Stomach (tissue), 9 donors: ENCODE data around the gene CDC14C. TPM values are rescaled to one million over a fixed set of nuclear protein-coding genes. Genes with fewer than 3 reads are reported as not detected.
A peak's percentile ranks its signal among the peaks of the same experiment; 100 is the strongest.

Source experiments
- DNase-seq, 2 donors: peaks; one replicate each; pipeline versions ENCODE4 v3.0.0 to v3.0.0-alpha.2; 2013 to 2019
- H3K27ac ChIP-seq, 5 donors: fragments of 200-600 bp in 4 of 5; sonication (generic) in 4 of 5; one replicate each; pipeline ENCODE4 v1.5.1; 2013 to 2019; ENCODE audit warnings: mild to moderate bottlenecking in 1 of 5, moderate library complexity in 1 of 5
- H3K27me3 ChIP-seq, 3 donors: fragments of 200-600 bp; sonication (generic); one replicate each; pipeline ENCODE4 v1.5.1; 2017 to 2019; ENCODE audit warnings: mixed run types in 1 of 3
- H3K36me3 ChIP-seq, 4 donors: fragments of 200-600 bp; sonication (generic); 1 replicate in 3 of 4; 2 replicates in 1 of 4; pipeline ENCODE4 v1.5.1; 2016 to 2019
- H3K4me1 ChIP-seq, 4 donors: fragments of 200-600 bp; sonication (generic); one replicate each; pipeline ENCODE4 v1.5.1; 2016 to 2019
- H3K4me3 ChIP-seq, 4 donors: fragments of 200-600 bp; sonication (generic) in 3 of 4; one replicate each; pipeline ENCODE4 v1.5.1; 2016 to 2019; ENCODE audit warnings: mild to moderate bottlenecking in 1 of 4
- H3K9me3 ChIP-seq, 4 donors: fragments of 200-600 bp; sonication (generic); one replicate each; pipeline ENCODE4 v1.5.1; 2016 to 2019
- EP300 ChIP-seq: sonication (generic); formaldehyde crosslinking; IDR thresholded peaks from one replicate; pipeline ENCODE4 v1.6.1; 2017; ENCODE audit warnings: antibody characterized with exemption
- POLR2A ChIP-seq, 4 donors: fragments of 450-650 bp; IDR thresholded peaks; one replicate each; pipeline ENCODE4 v1.6.1; 2016; ENCODE audit warnings: antibody characterized with exemption in 4 of 4, control low read depth in 2 of 4, mild to moderate bottlenecking in 1 of 4, moderate library complexity in 1 of 4
- POLR2AphosphoS5 ChIP-seq, 3 donors: sonication (generic); formaldehyde crosslinking; IDR thresholded peaks; one replicate each; pipeline ENCODE4 v1.6.1; 2016; ENCODE audit warnings: antibody characterized with exemption in 3 of 3
- WGBS, 5 donors: extraction: QIAGEN DNeasy Blood & Tissue Kit in 3 of 5; methylation state at CpG; one replicate each; pipeline versions ENCODE4 v1.1.5 to v1.1.7; 2013 to 2018; 5-methylcytosine and 5-hydroxymethylcytosine counted together
- intact Hi-C: fragments of 100-400 bp; cut with DNase I; formaldehyde crosslinking; loops from one replicate; pipeline ENCODE4 v1.15.1; 2023; ENCODE audit warnings: low total_unique reads
- polyA plus RNA-seq, 3 donors: library from polyadenylated mRNA; stranded (reverse); fragments of 200-250 nt; gene quantifications; one replicate each; pipeline ENCODE4 v1.2.3, GENCODE V29; 2013
- total RNA-seq, 5 donors: library from RNA; depleted of rRNA; stranded (reverse); fragments of >200 nt; gene quantifications; one replicate each; pipeline versions ENCODE4 v1.1.0 to v1.2.3, GENCODE V29; 2014 to 2016
- TF ChIP-seq, protein P1 (sequence below), 7 experiments: fragments of 450-650 bp in 4 of 7; fragments of 200-600 bp in 3 of 7; sonication (generic) in 3 of 7; IDR thresholded peaks; one replicate each; pipeline ENCODE4 v1.5.1; 2016 to 2019; ENCODE audit warnings: antibody characterized with exemption in 7 of 7, control low read depth in 2 of 7, mild to moderate bottlenecking in 1 of 7
- donor health status: healthy with polysubstance abuse.
- donor health status: Bipolar disorder and iron deficiency.
- donor health status: healthy.

Gene CDC14C
- total and polyA plus RNA-seq, 8 donors = not detected

DNA sequence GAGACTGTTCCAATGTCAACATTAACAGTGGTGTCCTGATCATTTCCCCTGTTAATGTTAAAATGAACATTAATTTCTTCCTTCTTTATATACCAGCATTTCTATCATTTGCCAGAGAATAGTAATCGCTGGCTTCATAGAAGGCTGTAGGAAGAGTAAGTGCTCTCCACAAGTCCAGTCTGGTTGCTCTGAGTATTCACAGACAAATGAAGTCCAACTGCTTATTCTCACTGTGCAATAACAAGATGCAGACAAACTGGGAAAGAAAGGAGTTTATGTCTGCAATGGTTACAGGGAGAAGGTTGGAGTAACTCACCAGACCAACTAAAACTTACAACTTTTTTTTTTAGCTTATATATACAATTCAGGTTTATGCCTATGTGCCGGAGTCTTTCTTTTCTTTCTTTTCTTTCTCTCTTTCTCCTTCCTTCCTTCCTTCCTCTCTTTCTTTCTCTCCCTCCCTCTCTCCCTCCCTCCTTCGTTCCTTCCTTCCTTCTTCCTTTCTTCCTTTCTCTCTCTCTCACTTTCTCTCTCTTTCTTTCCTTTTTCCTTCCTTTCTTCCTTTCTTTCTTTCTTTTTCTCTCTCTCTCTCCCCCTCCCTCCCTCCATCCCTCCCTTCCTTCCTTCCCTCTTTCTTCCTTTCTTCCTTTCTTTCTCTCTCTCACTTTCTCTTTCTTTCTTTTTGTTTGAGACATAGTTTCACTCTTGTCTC is 19.1 kb downstream of the CDC14C start:
- intact Hi-C loops = no loop called here
- no peak overlapping the region for H3K27ac ChIP-seq
- WGBS, 5 donors = 61 to 92% (median 80%) methylated on average over 3 of the region's 3 CpGs
- no peaks in the 10 kb centered on the region for H3K9me3 ChIP-seq
- DNase-seq = peak in 1 of 2 donors; percentile 28
- H3K4me3 ChIP-seq = no peak overlapping the region
- no peaks in the 10 kb centered on the region for H3K4me1 ChIP-seq
- H3K27me3 ChIP-seq = no peaks in the 10 kb centered on the region
- no peaks in the 10 kb centered on the region for H3K36me3 ChIP-seq
- TF ChIP-seq POLR2AphosphoS5 (IDR thresholded peaks at IDR 0.05) (no peak), POLR2A (IDR thresholded peaks at IDR 0.05) (no peak), EP300 (no peak)
- TF ChIP-seq, protein P1, sequence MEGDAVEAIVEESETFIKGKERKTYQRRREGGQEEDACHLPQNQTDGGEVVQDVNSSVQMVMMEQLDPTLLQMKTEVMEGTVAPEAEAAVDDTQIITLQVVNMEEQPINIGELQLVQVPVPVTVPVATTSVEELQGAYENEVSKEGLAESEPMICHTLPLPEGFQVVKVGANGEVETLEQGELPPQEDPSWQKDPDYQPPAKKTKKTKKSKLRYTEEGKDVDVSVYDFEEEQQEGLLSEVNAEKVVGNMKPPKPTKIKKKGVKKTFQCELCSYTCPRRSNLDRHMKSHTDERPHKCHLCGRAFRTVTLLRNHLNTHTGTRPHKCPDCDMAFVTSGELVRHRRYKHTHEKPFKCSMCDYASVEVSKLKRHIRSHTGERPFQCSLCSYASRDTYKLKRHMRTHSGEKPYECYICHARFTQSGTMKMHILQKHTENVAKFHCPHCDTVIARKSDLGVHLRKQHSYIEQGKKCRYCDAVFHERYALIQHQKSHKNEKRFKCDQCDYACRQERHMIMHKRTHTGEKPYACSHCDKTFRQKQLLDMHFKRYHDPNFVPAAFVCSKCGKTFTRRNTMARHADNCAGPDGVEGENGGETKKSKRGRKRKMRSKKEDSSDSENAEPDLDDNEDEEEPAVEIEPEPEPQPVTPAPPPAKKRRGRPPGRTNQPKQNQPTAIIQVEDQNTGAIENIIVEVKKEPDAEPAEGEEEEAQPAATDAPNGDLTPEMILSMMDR (IDR thresholded peaks at IDR 0.05) = no peak

DNA sequence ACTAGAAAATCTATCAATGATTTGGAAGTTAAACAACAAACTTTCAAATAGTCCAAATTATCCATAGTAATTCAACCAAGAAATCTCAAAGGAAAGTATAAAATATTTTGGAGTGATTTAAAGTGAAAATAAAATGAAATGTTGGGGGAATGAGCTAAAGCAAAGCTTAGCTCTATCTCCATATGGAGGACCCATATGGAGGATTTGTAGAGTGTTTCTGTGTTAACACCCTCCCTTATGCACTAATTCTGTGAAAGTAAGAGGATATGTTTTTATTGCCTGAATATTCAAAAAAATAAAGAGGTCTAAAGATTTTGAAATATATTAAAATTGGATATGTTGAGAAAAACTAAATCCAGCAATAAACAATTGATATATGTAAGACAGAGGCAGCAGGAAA is 31.6 kb downstream of the CDC14C start:
- TF ChIP-seq POLR2A (IDR thresholded peaks at IDR 0.05) (no peak), EP300 (no peak), POLR2AphosphoS5 (IDR thresholded peaks at IDR 0.05) (no peak)
- TF ChIP-seq, protein P1 (IDR thresholded peaks at IDR 0.05) = no peak
- no peak for DNase-seq

DNA sequence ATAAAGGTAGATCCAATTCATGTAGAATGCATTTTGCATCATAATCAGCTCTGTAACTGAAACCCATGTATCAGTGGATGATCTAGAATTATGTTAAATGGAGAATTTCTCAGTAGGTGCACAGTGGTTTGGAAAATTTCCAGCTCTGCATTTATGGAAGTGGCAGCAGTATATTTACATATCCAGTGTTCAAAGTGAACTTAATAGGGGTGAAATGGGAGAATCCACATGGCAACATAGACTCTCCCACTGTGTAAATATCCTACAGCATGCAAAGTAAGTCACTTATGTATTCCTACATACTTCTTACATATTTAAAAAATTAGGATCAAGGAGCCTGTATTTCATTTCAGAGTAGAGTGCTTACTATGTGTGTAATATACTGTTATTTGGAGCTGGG is 35.3 kb downstream of the CDC14C start:
- peak in 1 of 2 donors; percentile 6 for DNase-seq
- H3K4me3 ChIP-seq = no peak overlapping the region
- TF ChIP-seq, protein P1 (IDR thresholded peaks at IDR 0.05) = no peak
- no peak for TF ChIP-seq POLR2AphosphoS5 (IDR thresholded peaks at IDR 0.05)
- no peak for TF ChIP-seq POLR2A (IDR thresholded peaks at IDR 0.05)
- no peaks in the 10 kb centered on the region for H3K4me1 ChIP-seq
- no peaks in the 10 kb centered on the region for H3K36me3 ChIP-seq
- no peaks in the 10 kb centered on the region for H3K9me3 ChIP-seq
- no peak overlapping the region for H3K27ac ChIP-seq
- no peaks in the 10 kb centered on the region for H3K27me3 ChIP-seq
- intact Hi-C loops = no loop called here

More for the DNA sequence above, 31.6 kb downstream of the CDC14C start:
- Histone ChIP-seq H3K4me3 (no peak overlapping the region), H3K27ac (no peak overlapping the region), H3K9me3 (peaks cover 0 to 6% (median 2%) of the 10 kb centered on the region in 4 donors), H3K27me3 (no peaks in the 10 kb centered on the region), H3K4me1 (no peaks in the 10 kb centered on the region), H3K36me3 (no peaks in the 10 kb centered on the region)
- intact Hi-C loops = no loop called here

DNA sequence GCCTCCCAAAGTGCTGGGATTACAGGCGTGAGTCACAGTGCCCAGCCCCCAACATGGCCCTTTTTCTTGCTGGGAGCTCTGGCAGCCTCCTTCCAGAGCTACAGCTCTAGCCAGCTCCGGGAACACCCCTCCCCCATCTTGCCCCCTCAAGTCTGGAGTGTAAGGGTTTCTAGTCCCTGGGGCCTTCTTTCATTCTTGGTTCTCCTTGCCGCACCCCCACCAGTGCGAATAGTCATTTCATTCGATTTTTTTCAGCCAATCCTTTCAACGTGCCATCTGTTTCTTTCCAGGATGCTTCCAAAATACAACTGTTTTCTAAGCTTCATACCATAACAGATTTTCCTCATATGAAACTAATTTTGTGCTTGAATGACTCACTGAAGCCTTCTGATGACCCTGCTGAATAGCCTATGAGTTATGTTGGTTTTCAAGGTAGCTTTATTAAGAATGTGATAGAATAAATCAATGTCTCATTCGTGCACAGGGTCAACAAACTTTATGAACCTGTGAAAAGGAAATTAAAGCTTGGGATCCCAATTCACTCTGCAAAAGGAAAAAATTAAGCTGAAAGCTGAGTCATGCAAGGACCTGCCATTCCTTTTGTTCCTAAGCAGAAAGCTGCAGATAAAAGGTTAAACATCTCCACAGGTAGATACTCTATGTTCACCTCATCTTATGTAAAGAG is 38.6 kb downstream of the CDC14C start:
- WGBS, 5 donors = 72 to 83% (median 73%) methylated on average over 7 of the region's 7 CpGs
- peak in 1 of 2 donors; percentile 4 for DNase-seq
- H3K9me3 ChIP-seq = no peaks in the 10 kb centered on the region
- no peak overlapping the region for H3K4me3 ChIP-seq
- no peaks in the 10 kb centered on the region for H3K27me3 ChIP-seq
- no peak overlapping the region for H3K27ac ChIP-seq
- no peaks in the 10 kb centered on the region for H3K36me3 ChIP-seq
- intact Hi-C loops = no loop called here
- no peak for TF ChIP-seq EP300
- no peak for TF ChIP-seq POLR2AphosphoS5 (IDR thresholded peaks at IDR 0.05)
- no peak for TF ChIP-seq POLR2A (IDR thresholded peaks at IDR 0.05)
- TF ChIP-seq, protein P1 (IDR thresholded peaks at IDR 0.05) = no peak
- H3K4me1 ChIP-seq = no peaks in the 10 kb centered on the region
